GF-D8 (cell line): Measurements from ENCODE around the gene TCEAL4.
"Not testable (repeated sequence)": the region's sequence is repeated elsewhere in the genome, so short reads cannot be mapped to it uniquely, and the experiment has no call there.

Experiments
- DNase-seq: peaks from one replicate; lab custom pipeline; 2025; lab: John Stamatoyannopoulos, UW

The TCEAL4 gene

GRCh38 chrX:103592295-103592694 lies 7.0 kb downstream of the TCEAL4 start:
- not testable (repeated sequence) for DNase-seq

- DNase-seq, result not testable (repeated sequence)
Measured at GRCh38 chrX:103595202-103595601, 9.9 kb downstream of the TCEAL4 start.

GRCh38 chrX:103607364-103608305 lies 22.3 kb downstream of the TCEAL4 start, which contains the start of gene TCEAL3:
Gene TCEAL3 (plus strand): TSS chrX:103607963. CDS start chrX:103609065, 1,102 bp downstream.
- DNase-seq, result no peak

GRCh38 chrX:103608306-103608963 lies 23.1 kb downstream of the TCEAL4 start:
- no peak for DNase-seq

GRCh38 chrX:103610282-103610681 lies 25.0 kb downstream of the TCEAL4 start:
- no peak for DNase-seq

- no peak for DNase-seq
Measured at GRCh38 chrX:103613362-103613890, 28.1 kb downstream of the TCEAL4 start.

GRCh38 chrX:103614999-103615398 lies 29.7 kb downstream of the TCEAL4 start:
- no peak for DNase-seq

GRCh38 chrX:103615781-103616371 lies 30.6 kb downstream of the TCEAL4 start:
- no peak for DNase-seq

- DNase-seq, result no peak
Measured at GRCh38 chrX:103616676-103617186, 31.4 kb downstream of the TCEAL4 start.

- no peak for DNase-seq
Measured at GRCh38 chrX:103624111-103624510, 38.8 kb downstream of the TCEAL4 start.

GRCh38 chrX:103626855-103627254 lies 41.5 kb downstream of the TCEAL4 start:
- no peak for DNase-seq

GRCh38 chrX:103628386-103629317 lies 43.3 kb downstream of the TCEAL4 start, which contains the start of gene TCEAL1:
Gene TCEAL1 (plus strand): TSS chrX:103628975. CDS start chrX:103629917, 942 bp downstream.
- no peak for DNase-seq

- peak; percentile 1 for DNase-seq
Measured at GRCh38 chrX:103629318-103630170, 44.2 kb downstream of the TCEAL4 start.

- DNase-seq, result no peak
Measured at GRCh38 chrX:103630171-103630511, 44.8 kb downstream of the TCEAL4 start.

GRCh38 chrX:103631145-103631544 lies 45.8 kb downstream of the TCEAL4 start:
- DNase-seq, result no peak

- no peak for DNase-seq
Measured at GRCh38 chrX:103635436-103635835, 50.1 kb downstream of the TCEAL4 start.
